HG02588 (cell line): ENCODE results near the gene TENT4B.
A peak's percentile ranks its signal among the peaks of the same experiment; 100 is the strongest.
"Not testable (repeated sequence)": the region's sequence is repeated elsewhere in the genome, so short reads cannot be mapped to it uniquely, and the experiment has no call there.

Experiments
- ATAC-seq: cut with Tn5 transposase; IDR thresholded peaks from one replicate; pipeline ENCODE4 v1.9.1; 2021; ENCODE audit warnings: mild to moderate bottlenecking, moderate library complexity; ENCODE audit not compliant: unreplicated experiment

The TENT4B gene

DNA sequence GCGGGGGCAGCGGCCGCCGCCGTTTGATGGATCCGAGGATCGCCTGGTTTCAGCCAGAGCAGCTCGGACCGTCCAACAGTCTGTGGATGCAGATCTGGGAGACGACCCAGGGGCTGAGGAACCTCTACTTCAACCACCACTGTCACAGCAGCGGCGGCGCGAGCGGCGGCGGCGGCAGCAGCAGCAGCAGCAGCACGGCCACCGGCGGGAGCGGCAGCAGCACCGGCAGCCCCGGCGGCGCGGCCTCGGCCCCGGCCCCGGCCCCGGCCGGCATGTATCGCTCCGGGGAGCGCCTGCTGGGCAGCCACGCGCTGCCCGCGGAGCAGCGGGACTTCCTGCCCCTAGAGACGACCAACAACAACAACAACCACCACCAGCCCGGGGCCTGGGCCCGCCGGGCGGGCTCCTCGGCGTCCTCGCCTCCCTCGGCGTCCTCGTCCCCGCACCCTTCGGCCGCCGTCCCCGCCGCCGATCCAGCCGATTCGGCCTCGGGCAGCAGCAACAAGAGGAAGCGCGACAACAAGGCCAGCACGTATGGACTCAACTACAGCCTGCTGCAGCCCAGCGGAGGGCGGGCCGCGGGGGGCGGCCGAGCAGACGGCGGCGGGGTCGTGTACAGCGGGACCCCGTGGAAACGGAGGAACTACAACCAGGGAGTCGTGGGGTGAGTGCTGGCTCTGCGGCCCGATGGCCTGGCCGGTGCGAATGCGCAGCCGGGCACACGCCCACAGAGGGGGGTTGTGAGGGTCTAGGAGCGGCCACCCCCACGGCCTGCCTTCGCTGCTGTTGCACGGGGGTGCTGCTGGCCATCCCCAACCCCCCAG lies 702 bp downstream of the TENT4B start:
- ATAC-seq, result peak; percentile 25

DNA sequence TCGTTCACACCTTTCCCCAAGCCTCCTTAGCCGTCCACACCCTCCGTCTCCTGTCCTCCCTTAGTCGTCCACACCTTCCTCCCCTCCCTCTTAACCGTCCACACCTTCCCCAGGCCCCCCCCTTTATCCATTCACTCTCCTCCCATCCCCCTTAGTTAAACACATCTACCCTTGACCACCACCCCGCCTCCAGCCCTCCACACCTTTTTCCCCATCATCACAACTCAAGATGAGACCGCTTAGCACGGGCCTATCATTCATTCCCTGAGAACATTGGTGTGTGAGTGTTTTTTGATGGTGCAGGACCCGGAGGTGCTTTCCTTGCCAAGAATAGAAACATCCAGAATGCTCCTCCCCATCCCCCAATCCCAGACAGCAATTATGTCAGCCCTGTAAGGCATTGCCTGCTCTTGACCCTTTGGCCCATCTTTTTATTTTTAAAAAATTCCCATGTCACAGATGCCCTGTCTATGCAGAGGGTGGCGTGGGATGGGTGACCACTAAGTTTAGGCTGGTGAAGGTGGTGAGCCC lies 1.4 kb downstream of the TENT4B start:
- no peak for ATAC-seq

DNA sequence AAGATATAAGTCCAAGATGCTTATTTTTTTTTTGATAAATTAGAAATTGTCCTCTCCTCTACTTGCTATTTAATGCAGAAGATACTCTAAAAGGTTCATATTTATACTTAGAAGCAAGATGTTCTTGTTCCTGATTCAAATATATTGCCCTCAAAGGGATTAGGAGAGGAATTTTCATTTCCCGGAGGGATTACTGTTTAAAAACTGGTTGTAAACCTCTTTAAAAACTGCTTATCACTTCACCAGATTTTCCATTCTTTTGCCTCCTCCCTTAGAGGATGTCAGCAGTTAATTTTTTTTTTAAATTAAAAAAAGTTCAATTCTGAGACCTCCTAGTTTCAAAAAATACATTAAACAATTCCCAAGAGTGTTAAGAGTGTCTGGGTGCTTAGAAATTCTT lies 2.8 kb downstream of the TENT4B start:
- ATAC-seq, result no peak

DNA sequence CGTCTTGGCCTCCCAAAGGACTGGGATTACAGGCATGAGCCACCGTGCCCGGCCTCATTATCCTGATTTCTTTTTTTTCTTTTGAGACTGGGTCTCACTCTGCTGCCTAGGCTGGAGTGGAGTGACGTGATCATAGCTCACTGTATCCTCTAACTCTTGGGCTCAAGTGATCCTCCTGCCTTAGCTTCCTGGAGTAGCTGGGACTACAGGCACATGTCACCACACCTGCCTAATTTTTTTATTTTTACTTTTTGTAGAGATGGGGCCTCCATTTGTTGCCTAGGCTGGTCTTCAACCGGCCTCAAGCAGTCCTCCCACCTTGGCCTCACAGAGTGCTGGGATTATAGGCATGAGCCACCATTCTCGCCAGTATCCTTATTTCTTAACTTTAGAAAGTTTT lies 3.5 kb downstream of the TENT4B start:
- ATAC-seq, result no peak

DNA sequence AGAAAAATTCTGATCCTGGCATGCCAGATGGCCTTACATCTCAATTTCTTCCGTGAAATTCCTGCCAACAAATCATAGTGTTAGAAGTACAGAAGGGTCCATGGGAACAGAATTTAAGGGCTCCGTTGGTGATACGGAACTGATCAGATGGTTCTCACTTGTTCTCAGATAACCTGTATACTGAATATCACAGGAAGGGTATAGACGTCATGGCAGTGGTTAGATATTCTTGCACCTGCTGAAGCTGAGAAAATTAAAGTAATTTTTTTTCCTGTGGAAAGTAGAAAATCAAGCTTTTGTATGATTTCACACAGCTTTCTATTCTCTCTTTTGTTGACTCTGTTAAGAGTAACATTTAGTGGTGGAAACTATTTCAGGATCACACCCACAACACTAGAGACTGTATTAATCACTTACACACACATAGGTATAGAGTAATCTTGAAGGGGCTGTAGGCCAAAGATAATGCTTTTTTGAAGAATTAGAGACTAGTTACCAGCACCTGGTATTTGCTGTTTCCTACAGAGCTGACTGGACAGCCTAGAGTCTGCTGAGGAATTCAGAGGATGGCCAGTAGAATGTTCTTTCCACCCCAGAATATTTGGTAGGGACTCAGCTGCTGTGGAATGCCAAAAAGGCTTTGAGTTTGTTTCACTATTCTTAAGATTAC lies 7.5 kb downstream of the TENT4B start:
- no peak for ATAC-seq

DNA sequence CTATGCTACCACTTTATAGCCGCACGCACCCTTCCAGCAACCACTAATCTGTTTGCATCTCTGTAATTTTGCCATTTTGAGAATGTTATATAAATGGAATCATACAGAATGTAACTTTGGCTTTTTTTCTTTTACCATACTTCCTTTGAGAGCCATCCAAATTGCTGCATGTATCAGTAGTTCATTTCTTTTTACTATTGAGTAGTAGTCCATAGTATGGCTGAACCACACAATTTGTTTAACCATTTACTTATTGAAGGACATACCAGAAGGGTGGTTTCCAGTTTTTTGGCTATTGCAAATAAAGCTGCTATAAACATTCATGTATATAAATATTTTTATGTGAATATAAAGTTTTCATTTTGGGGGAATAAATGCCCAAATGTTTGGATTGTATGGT lies 8.8 kb downstream of the TENT4B start:
- no peak for ATAC-seq

DNA sequence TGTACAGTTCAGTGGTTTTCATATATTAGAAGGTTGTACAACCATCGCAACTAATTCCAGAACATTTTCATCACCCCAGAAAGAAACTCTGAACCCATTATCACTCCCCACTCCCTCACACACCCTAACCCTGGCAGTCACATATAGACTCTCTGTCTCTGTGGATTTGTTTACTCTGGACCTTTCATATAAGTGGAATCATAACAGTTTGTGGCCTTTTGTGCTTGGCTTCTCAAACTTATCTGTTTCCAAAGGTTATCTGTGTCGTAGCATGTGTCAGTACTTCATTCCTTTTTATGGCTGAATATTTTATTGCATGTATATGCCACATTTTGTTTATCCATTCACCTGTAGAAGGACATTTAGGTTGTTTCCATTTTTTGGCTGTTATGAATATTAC lies 12.4 kb downstream of the TENT4B start:
- ATAC-seq, result no peak

DNA sequence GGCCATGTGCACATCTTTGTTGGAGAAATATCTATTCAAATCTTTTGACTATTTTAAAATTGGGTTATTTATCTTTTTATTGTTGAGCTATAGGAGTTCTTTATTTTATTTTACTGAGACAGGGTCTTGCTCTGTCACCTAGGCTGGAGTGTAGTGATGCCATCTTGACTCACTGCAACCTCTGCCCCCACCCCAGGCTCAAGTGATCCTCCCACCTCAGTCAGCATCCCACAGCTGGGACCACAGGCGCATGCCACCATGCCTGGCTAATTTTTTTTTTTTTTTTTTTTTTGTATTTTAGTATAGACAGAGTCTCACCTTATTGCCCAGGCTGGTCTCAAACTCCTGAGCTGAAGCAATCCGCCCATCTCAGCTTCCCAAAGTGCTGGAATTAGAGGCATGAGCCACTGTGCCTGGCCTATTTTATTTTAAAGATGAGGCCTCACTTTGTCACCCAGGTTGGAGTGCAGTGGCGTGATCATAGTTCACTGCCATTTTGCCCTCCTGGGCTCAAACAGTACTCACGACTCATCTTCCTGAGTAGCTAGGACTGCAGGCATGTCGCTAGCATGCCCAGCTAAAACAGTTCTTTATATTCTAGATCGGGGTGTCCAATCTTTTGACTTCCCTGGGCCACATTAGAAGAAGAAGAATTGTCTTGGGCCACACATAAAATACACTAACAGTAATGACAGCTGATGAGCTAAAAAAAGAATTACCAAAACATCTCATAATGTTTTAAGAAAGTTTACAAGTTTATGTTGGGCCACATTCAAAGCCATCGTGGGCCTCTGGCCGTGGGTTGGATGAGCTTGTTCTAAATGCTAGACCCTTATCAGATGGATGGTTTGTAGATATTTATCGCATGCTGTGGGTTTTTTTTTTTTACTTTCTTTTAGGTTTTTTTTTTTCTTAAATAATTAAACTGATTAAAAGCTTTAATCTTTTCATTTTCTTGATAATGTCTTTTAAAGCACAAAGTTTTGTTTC lies 13.7 kb downstream of the TENT4B start:
- no peak for ATAC-seq

DNA sequence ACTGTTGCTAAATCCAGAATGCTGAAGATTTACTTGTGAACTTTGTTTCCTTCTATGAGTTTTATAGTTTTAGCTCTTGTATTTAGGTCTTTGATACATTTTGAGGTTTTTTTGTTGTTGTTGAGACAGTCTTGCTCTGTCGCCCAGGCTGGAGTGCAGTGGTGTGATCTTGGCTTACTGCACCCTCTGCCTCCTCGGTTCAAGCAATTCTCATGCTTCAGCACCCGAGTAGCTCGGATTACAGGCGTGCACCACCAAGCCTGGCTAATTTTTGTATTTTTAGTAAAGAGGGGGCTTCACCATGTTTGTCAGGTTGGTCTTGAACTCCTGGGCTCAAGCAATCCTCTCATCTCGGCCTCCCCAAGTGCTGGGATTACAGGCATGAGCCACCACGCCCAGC lies 14.4 kb downstream of the TENT4B start:
- no peak for ATAC-seq

DNA sequence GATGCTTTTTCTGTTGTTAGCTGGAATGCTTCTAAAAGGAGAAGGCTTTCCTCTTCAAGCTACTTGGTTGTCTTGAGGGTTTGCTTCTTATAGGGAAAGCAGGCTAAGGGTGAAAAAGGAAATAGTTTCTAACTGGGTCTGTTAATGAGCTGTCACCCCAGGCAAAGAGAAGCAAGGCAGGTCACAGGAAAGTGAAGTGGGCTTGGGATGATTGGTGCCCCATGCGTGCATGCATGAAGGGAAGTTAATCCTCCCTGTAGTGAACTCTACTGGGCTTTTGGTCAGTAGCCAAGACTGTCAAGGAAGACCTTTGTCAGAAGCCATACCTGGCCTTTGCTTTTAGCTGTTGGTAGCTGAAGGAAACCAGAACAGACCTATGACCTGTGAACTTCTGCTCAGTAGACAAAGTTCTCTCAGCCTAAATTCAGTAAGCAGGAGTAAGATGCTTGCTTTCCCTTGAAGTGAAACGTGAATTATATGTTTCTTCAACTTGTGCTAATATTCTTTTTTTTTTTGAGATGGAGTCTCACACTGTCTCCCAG lies 16.5 kb downstream of the TENT4B start:
- no peak for ATAC-seq

DNA sequence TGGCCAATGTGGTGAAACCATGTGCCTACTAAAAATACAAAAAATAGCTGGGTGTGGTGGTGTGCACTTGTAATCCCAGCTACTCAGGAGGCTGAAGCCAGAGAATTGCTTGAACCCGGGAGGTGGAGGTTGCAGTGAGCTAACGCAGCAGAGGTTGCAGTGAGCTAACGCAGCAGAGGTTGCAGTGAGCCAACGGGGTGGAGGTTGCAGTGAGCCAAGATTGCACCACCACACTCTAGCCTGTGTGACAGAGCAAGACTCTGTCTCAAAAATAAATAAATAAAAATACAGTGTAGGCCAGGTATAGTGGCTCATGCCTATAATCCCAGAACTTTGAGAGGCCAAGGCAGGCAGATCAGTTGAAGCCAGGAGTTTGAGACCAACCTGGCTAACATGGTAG lies 18.7 kb downstream of the TENT4B start:
- not testable (repeated sequence) for ATAC-seq

DNA sequence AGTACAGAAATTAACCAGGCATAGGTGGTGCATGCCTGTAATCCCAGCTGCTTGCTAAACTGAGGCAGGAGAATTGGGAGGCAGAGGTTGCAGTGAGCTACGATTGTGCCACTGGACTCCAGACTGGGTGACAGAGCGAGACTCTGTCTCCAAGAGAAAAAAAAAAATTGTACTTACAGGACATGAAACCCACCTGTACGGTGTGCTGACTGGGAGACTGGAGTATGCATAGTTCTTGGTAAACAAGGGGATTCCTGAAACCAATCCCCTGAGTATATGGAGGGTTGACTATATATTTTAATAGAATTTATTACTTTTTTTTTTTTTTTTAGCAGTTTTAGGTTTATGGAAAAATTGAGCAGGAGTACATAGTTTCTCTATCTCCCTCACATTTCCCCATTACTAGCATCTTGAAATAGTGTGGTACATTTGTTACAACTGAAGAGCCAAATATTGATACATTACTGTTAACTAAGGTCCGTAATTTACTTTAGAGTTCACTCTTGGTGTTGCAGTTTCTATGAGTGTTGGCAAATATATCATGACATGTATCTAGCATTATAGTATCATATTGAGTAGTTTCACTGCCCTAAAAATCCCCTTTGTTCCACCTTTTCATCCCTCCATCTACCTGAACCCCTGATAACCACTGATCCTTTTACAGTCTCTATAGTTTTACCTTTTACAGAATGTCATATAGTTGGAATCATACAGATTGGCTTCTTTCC lies 19.3 kb downstream of the TENT4B start:
- ATAC-seq, result no peak

DNA sequence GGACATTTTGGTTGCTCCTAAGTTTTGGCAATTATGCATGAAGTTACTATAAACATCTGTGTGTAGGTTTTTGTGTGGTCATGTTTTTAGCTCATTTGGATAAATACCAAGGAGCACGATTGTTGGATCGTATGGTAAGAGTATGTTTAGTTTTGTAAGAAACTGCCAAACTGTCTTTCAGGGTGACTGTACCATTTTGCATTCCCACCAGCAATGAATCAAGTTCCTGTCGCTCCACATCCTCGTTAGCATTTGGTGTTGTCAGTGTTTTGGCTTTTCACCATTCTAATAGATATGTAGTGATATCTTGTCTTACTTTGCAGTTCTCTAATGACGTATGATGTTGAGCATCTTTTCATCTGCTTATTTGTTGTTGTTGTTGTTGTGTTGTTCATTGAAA lies 20.2 kb downstream of the TENT4B start:
- ATAC-seq, result no peak

DNA sequence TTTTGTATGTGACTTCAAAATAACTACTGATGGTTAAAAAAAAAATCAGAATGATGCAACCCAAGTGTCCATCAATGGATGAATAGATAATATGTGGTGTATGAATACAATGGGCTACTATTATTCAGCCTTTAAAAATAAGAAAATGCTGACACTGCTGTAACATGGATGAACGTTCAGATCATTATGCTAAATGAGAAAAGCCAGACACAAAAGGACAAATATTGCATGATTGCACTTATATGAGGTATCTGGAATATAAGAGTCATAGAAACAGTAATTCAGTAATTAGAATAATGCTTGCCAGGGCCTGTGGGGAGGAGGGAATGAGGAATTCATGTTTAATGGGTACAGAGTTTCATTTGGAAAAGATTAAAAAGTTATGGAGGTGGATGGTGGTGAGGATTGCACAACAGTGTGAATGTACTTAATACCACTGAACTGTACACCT lies 25.4 kb downstream of the TENT4B start:
- ATAC-seq, result no peak

DNA sequence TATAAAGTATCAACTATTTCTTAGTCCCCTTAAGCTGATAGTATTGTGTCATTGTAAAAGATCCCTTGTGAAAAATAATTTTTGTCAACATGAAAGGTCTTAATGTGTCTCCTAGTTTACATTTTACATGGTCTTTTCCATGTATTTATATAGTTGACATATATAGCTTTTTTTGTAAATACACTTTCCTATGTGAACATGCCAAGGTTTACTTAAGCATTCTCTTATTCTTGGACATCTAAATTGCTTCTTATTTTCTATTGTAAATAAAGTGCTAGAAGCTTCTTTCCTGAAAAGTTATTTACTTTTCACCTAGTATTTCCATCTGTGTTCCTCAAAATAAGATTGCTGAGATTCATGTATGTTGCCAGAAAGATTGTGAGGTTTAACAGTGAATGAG lies 29.3 kb downstream of the TENT4B start:
- ATAC-seq, result no peak

DNA sequence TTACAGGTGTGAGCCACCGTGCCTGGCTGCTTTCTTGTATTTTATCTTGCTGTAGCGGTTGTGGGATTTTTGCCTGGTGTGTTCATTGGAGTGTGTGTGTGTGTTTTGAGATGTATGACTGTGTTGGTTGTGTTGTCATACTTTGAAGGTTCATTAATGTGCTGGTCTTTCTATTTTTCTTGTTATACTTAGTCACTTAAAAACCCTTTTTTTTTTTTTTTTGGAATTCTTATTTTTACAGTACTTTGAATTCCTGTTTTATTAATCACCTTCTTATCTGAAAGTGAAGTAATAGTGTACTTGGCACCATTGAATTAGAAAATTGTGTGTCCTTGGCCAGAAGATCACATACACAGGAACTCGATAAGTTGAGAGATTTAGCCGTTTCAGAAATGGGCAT lies 30.2 kb downstream of the TENT4B start:
- ATAC-seq, result no peak

DNA sequence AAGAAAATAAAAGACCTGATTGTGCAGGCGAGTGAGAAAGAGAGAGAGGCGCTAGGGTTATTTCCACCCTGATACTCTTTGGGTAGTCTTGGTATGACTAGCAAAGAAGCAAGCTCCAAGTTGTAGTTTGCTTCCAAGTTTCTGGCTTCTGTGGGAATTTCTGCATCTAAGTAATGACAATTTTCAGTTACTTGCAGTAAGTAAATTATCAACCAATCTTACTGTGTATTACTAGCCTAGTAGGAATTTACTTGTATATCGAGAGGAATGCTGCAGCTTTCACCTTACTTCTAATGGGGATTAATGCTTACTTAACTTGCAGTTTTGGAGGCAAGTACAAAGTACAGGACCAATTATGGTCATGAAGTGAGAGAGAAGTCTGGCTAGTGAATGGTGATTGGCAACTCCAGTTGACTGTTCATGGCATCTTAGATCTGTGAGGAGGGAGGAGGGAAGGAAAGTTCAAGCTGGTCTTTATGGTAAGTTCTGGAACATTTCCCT lies 31.9 kb downstream of the TENT4B start:
- no peak for ATAC-seq

DNA sequence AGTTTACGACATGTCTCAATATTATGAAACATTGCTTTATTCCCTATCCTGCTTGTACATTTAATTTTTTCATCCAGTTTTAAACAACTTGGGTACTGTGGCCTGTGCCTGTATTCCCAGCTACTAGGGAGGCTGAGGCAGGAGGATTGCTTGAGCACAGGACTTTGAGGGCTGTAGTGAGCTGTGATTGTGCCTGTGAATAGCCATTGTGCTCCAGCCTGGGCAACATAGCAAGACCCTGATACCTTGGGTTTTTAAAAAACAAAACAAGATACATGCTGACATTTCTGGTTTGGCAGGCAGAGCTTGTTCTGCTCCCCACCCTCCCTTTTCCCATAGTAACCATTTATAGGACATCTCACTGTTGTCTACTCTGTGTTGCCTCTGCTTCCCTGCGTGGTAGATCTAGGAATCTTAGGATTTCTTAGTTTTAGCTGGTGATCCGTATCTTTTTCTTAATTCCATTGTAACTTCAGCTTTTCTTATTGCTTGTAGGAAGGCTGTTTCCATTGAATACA lies 35.6 kb downstream of the TENT4B start:
- ATAC-seq, result no peak

DNA sequence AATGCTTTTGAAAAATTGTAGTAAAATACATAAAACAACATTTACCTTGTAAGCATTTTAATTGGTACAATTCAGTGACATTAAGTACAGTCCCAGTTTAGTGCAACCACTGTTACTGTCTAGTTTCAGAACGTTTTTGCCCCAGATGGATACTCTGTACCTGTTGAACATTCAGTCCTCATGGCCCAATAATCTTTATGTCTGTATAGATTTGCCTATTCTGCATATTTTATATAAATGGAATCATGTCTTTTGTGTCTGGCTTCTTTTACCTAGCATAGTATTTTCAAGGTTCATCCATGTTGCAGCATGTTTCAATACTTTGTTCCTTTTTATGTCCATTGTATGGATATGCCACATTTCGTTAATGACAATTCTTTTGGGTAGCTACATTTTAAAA lies 37.2 kb downstream of the TENT4B start:
- no peak for ATAC-seq
